GM12878 (cell line): ENCODE results near the gene DDX11.

ENCODE experiments used
- BHLHE40 ChIP-seq, 2 experiments: fragments of 450-650 bp in 1 of 2; IDR thresholded peaks; 2 replicates each; pipeline ENCODE4 v1.6.1; 2011 to 2017; ENCODE audit warnings: low read depth in 2 of 2, borderline replicate concordance in 1 of 2, improper control_type of control experiment in 1 of 2, low read length in 1 of 2, mild to moderate bottlenecking in 1 of 2
- EGR1 ChIP-seq, 2 experiments: IDR thresholded peaks; 1 replicate in 1 of 2; 2 replicates in 1 of 2; pipeline ENCODE4 v1.6.1; 2011 to 2012; ENCODE audit warnings: low read depth in 2 of 2, low read length in 2 of 2, borderline replicate concordance in 1 of 2, mild to moderate bottlenecking in 1 of 2, moderate library complexity in 1 of 2
- EP300 ChIP-seq, 2 experiments: fragments of 150-350 bp in 1 of 2; IDR thresholded peaks; 2 replicates each; pipeline ENCODE4 v1.6.1; 2011 to 2012; ENCODE audit warnings: low read depth in 2 of 2, low read length in 2 of 2, borderline replicate concordance in 1 of 2, improper control_type of control experiment in 1 of 2, inconsistent platforms in 1 of 2; ENCODE audit not compliant: control insufficient read depth in 1 of 2
- GABPA ChIP-seq: IDR thresholded peaks from 2 replicates; pipeline ENCODE4 v1.6.1; 2014; ENCODE audit warnings: antibody characterized with exemption, low read depth, mild to moderate bottlenecking, inconsistent platforms
- NRF1 ChIP-seq: conservative IDR thresholded peaks from 2 replicates; pipeline ENCODE4 v1.6.1; 2011; ENCODE audit warnings: mild to moderate bottlenecking, low read depth, low read length, improper control_type of control experiment
- POLR2AphosphoS5 ChIP-seq: IDR thresholded peaks from 2 replicates; pipeline ENCODE4 v1.6.1; 2011; ENCODE audit warnings: mild to moderate bottlenecking, low read length, inconsistent platforms
- TBL1XR1 ChIP-seq: IDR thresholded peaks from 2 replicates; pipeline ENCODE4 v1.6.1; 2012; ENCODE audit warnings: low read depth, low read length, improper control_type of control experiment
- USF2 ChIP-seq: IDR thresholded peaks from 2 replicates; pipeline ENCODE4 v1.6.1; 2011; ENCODE audit warnings: low read depth, low read length, improper control_type of control experiment, borderline replicate concordance
- ZZZ3 ChIP-seq: IDR thresholded peaks from 2 replicates; pipeline ENCODE4 v1.6.1; 2011; ENCODE audit warnings: low read depth; ENCODE audit not compliant: control insufficient read depth, insufficient read length
- TF ChIP-seq, protein P1 (sequence below), 3 experiments: IDR thresholded peaks in 2 of 3; conservative IDR thresholded peaks in 1 of 3; 2 replicates each; pipeline ENCODE4 v1.5.1; 2011; ENCODE audit warnings: low read depth in 3 of 3, low read length in 3 of 3, mild to moderate bottlenecking in 3 of 3, control low read depth in 2 of 3, moderate library complexity in 2 of 3, inconsistent platforms in 1 of 3, mixed read lengths in 1 of 3; ENCODE audit not compliant: control insufficient read depth in 2 of 3, insufficient read depth in 1 of 3; ENCODE audit errors: extremely low read depth in 1 of 3

- TF ChIP-seq BHLHE40 (IDR thresholded peaks at IDR 0.05; ENCODE audit: borderline replicate concordance in 1 of 2, low read depth in 2 of 2, low read length in 1 of 2) (no peak), NRF1 (no peak), TBL1XR1 (no peak), ZZZ3 (no peak), GABPA (no peak), USF2 (no peak), POLR2AphosphoS5 (no peak), EP300 (IDR thresholded peaks at IDR 0.05; ENCODE audit: borderline replicate concordance in 1 of 2, control insufficient read depth in 1 of 2, low read depth in 2 of 2, low read length in 2 of 2) (no peak), EGR1 (IDR thresholded peaks at IDR 0.05; ENCODE audit: borderline replicate concordance in 1 of 2, low read depth in 2 of 2, low read length in 2 of 2) (no peak)
- TF ChIP-seq, protein P1, sequence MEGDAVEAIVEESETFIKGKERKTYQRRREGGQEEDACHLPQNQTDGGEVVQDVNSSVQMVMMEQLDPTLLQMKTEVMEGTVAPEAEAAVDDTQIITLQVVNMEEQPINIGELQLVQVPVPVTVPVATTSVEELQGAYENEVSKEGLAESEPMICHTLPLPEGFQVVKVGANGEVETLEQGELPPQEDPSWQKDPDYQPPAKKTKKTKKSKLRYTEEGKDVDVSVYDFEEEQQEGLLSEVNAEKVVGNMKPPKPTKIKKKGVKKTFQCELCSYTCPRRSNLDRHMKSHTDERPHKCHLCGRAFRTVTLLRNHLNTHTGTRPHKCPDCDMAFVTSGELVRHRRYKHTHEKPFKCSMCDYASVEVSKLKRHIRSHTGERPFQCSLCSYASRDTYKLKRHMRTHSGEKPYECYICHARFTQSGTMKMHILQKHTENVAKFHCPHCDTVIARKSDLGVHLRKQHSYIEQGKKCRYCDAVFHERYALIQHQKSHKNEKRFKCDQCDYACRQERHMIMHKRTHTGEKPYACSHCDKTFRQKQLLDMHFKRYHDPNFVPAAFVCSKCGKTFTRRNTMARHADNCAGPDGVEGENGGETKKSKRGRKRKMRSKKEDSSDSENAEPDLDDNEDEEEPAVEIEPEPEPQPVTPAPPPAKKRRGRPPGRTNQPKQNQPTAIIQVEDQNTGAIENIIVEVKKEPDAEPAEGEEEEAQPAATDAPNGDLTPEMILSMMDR (IDR thresholded peaks at IDR 0.05 in 2 of 3, conservative IDR thresholded peaks at IDR 0.05 in 1 of 3; ENCODE audit: control insufficient read depth in 2 of 3, extremely low read depth in 1 of 3, insufficient read depth in 1 of 3, low read depth in 3 of 3, low read length in 3 of 3), result no peak
Measured at GRCh38 chr12:31035226-31035625, 38.4 kb upstream of the DDX11 start.
